GM21367 (cell line): Measurements from ENCODE around the gene SDHAF3.

Experiments
- ATAC-seq: cut with Tn5 transposase; IDR thresholded peaks from one replicate; pipeline ENCODE4 v1.9.1; 2021; ENCODE audit not compliant: unreplicated experiment

The SDHAF3 gene

GRCh38 chr7:97203957-97204356 lies 86.5 kb downstream of the SDHAF3 start:
- ATAC-seq: no peak

- no peak for ATAC-seq
These were observed 87.3 kb downstream of the SDHAF3 start for GRCh38 chr7:97204821-97205220.

GRCh38 chr7:97215556-97215955 lies 98.1 kb downstream of the SDHAF3 start:
- no peak for ATAC-seq

- no peak for ATAC-seq
These were observed 101.3 kb downstream of the SDHAF3 start for GRCh38 chr7:97218767-97219166.

GRCh38 chr7:97219237-97219636 lies 101.7 kb downstream of the SDHAF3 start:
- ATAC-seq: no peak

- ATAC-seq: no peak
These were observed 106.8 kb downstream of the SDHAF3 start for GRCh38 chr7:97224316-97224715.

GRCh38 chr7:97226541-97226940 lies 109.0 kb downstream of the SDHAF3 start:
- peak; percentile 92 for ATAC-seq
